B cell (primary cell): Measurements from ENCODE around the gene PGGHG. TPM values are rescaled to one million over a fixed set of nuclear protein-coding genes. Genes with fewer than 3 reads are reported as not detected.

Experiments used
- ATAC-seq: fragments of 200-7000 bp; cut with Tn5 transposase; one replicate; pipeline ENCODE4 v1.10.0; 2021; ENCODE audit warnings: low read depth, mild to moderate bottlenecking, moderate number of reproducible peaks, moderate library complexity
- CTCF ChIA-PET: fragments of 350-600 bp; sonication (Branson Sonifier 250); formaldehyde crosslinking; loops from one replicate; lab custom pipeline; 2021; ENCODE audit warnings: antibody characterized with exemption, inconsistent platforms; lab: Charles Lee
- POLR2A ChIA-PET: fragments of 350-600 bp; sonication (Branson Sonifier 250); formaldehyde crosslinking; loops from one replicate; lab custom pipeline; 2021; ENCODE audit warnings: antibody characterized with exemption; lab: Charles Lee
- DNase-seq: peaks from one replicate; pipeline ENCODE4 v3.0.0; 2013
- H2AFZ ChIP-seq: 2 replicates; pipeline ENCODE4 v1.6.1; 2012; ENCODE audit warnings: mild to moderate bottlenecking, low read depth, low read length; ENCODE audit not compliant: insufficient read depth, poor library complexity, severe bottlenecking
- H3K27ac ChIP-seq, 2 donors: 1 replicate in 1 of 2; 2 replicates in 1 of 2; pipeline ENCODE4 v1.5.1; 2012 to 2013; ENCODE audit warnings: low read length in 2 of 2, mild to moderate bottlenecking in 2 of 2, moderate library complexity in 1 of 2
- H3K27me3 ChIP-seq, 4 experiments: fragments of 200-600 bp in 1 of 4; sonication (generic) in 1 of 4; replicated peaks in 1 of 4; 1 replicate in 2 of 4; 2 replicates in 2 of 4; pipeline versions ENCODE4 v1.6.1 to v1.7.0; 2013 to 2016; ENCODE audit warnings: low read length in 3 of 4, mild to moderate bottlenecking in 2 of 4, mixed read lengths in 1 of 4, moderate library complexity in 1 of 4; ENCODE audit not compliant: insufficient read depth in 4 of 4, control insufficient read depth in 3 of 4; ENCODE audit errors: control extremely low read depth in 1 of 4
- H3K36me3 ChIP-seq, 2 experiments: replicated peaks in 1 of 2; 1 replicate in 1 of 2; 2 replicates in 1 of 2; pipeline versions ENCODE4 v1.6.1 to v1.7.1; 2013; ENCODE audit warnings: low read length in 1 of 2; ENCODE audit not compliant: insufficient read depth in 2 of 2, control insufficient read depth in 1 of 2; ENCODE audit errors: control extremely low read depth in 1 of 2, extremely low read depth in 1 of 2
- H3K4me1 ChIP-seq, 2 donors: fragments of 200-600 bp in 1 of 2; sonication (generic) in 1 of 2; 1 replicate in 1 of 2; 2 replicates in 1 of 2; pipeline versions ENCODE4 v1.5.1 to v1.6.1; 2013 to 2017; ENCODE audit warnings: low read length in 2 of 2; ENCODE audit not compliant: control insufficient read depth in 2 of 2, insufficient read depth in 2 of 2
- H3K4me2 ChIP-seq: replicated peaks from 2 replicates; pipeline ENCODE3; 2012; ENCODE audit warnings: mild to moderate bottlenecking, low read depth, low read length; ENCODE audit not compliant: poor library complexity, severe bottlenecking
- H3K4me3 ChIP-seq, 5 experiments: fragments of 200-600 bp in 1 of 5; sonication (generic) in 1 of 5; 1 replicate in 3 of 5; 2 replicates in 2 of 5; pipeline versions ENCODE4 v1.5.1 to v1.7.0; 2011 to 2016; ENCODE audit warnings: low read length in 4 of 5, mild to moderate bottlenecking in 4 of 5, low read depth in 2 of 5, control low read depth in 1 of 5, moderate library complexity in 1 of 5; ENCODE audit not compliant: insufficient read depth in 1 of 5; ENCODE audit errors: control extremely low read depth in 1 of 5, extremely low read depth in 1 of 5
- H3K79me2 ChIP-seq: fragments of 200-600 bp; sonication (generic); one replicate; pipeline ENCODE4 v1.6.0; 2016; ENCODE audit warnings: low read length; ENCODE audit not compliant: control insufficient read depth, insufficient read depth
- H3K9ac ChIP-seq: fragments of 200-600 bp; sonication (generic); 2 replicates; pipeline ENCODE4 v1.6.1; 2017; ENCODE audit warnings: mild to moderate bottlenecking, low read length, moderate library complexity
- H3K9me3 ChIP-seq, 3 donors: one replicate each; pipeline versions ENCODE4 v1.6.1 to v1.7.1; 2013; ENCODE audit warnings: low read length in 2 of 3; ENCODE audit not compliant: control insufficient read depth in 2 of 3, insufficient read depth in 1 of 3; ENCODE audit errors: control extremely low read depth in 1 of 3
- H4K20me1 ChIP-seq: 2 replicates; pipeline ENCODE4 v1.6.0; 2012; ENCODE audit warnings: mild to moderate bottlenecking, low read length; ENCODE audit not compliant: insufficient read depth, control insufficient read depth, poor library complexity, severe bottlenecking
- H3K27ac Mint-ChIP-seq: one replicate; pipeline ENCODE4 v1.8.0; 2021; ENCODE audit warnings: mixed read lengths
- H3K27me3 Mint-ChIP-seq: one replicate; pipeline ENCODE4 v1.8.0; 2021; ENCODE audit warnings: mixed read lengths
- H3K4me1 Mint-ChIP-seq: one replicate; pipeline ENCODE4 v1.8.0; 2021; ENCODE audit warnings: mixed read lengths
- H3K4me3 Mint-ChIP-seq: one replicate; pipeline ENCODE4 v1.8.0; 2021; ENCODE audit warnings: mixed read lengths
- H3K9me3 Mint-ChIP-seq: one replicate; pipeline ENCODE4 v1.8.0; 2022; ENCODE audit warnings: mixed read lengths; ENCODE audit not compliant: insufficient read depth
- EZH2 ChIP-seq: IDR thresholded peaks from 2 replicates; pipeline ENCODE4 v1.6.1; 2012; ENCODE audit warnings: borderline replicate concordance, low read depth, mild to moderate bottlenecking, moderate library complexity, low read length; ENCODE audit not compliant: insufficient read depth, poor library complexity, severe bottlenecking
- WGBS: methylation state at CpG from one replicate; pipeline ENCODE4 v1.1.5; 2013; ENCODE audit warnings: missing lambda C conversion rate; ENCODE audit not compliant: insufficient coverage; 5-methylcytosine and 5-hydroxymethylcytosine counted together
- intact Hi-C: fragments of 100-400 bp; cut with micrococcal nuclease; formaldehyde crosslinking; loops from one replicate; pipeline ENCODE4 v1.10.0; 2022
- polyA plus RNA-seq: library from polyadenylated mRNA; depleted of rRNA; stranded (reverse); fragments of >200 nt; gene quantifications from 2 replicates; pipeline ENCODE4 v1.2.3, GENCODE V29; 2012
- total RNA-seq, 2 donors: library from RNA; stranded (reverse); fragments of 120-200 nt in 1 of 2; gene quantifications; 1 replicate in 1 of 2; 2 replicates in 1 of 2; pipeline versions ENCODE4 v1.2.3 to v1.2.4, GENCODE V29; 2013 to 2022
- TF ChIP-seq, protein P1 (sequence below): fragments of 200-600 bp; IDR thresholded peaks from one replicate; pipeline ENCODE4 v1.8.0; 2022; ENCODE audit warnings: antibody characterized with exemption, mild to moderate bottlenecking

The PGGHG gene
- total and polyA plus RNA-seq, 2 donors (not counting 1 experiment from before 2014, with no cell fraction given) = 159 to 264 TPM

DNA sequence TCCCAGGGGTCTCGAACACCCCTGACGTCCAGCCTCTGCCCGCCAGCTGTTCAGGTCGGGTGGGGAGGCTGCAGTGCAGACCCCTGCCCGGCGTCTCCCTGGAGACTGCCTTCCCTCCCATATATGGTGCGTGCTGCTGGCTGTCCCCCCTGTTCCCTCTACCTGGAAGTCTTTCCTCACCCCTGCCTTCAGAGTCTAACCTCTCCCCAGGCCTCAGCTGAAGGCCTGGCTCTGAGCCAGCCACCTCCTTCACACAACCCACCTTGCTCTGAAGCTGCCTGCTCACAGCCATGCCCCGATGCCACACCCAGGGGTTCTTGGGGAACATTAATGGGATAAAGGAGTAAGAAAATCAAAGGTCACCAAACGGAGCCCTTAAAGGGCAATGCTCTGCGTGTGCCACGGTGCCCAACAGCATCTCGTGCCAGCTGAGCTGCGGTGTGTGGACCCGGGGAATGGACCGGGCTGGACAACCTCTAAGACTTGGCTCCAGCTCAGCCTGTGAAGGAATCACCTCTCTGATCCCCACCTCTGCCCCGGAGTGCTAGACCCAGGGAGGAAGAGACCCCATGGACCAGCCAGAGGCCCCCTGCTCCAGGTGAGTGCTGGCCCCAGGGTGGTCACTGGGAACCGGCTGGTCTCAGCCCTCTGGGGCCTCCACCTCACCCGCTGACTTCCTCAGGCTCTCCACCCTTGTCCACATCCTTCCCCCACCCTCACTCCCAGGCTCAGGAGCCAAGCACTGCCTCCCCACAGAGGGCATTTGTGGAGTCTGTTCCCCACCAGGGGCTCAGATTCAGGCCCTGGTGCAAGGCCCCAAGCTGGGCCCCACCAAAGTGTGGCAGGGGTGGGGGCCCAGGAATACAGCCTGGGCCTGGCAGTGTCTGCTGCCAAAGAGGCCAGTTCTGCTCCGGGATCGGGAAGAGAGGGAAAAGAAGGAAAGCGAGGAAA, 10.7 kb upstream of the PGGHG start, which contains the start of gene NLRP6:
Gene NLRP6, plus strand, starts transcription at position 407 of the 951 bp plus-strand sequence. Its CDS starts 163 bp downstream, at position 570.
- POLR2A ChIA-PET = interaction anchor here (1.0 to 1.8 kb wide), 3 partner anchors 8 to 11 kb away, joined by 3 to 19 read pairs (median 9); partner anchors contain the start of gene PGGHG
- Mint-ChIP-seq H3K4me1 (peaks cover 43% of the 10 kb centered on the region), H3K9me3 (peaks cover 2% of the 10 kb centered on the region), H3K27me3 (peaks cover 19% of the 10 kb centered on the region), H3K27ac (peak within 1 kb of the TSS; percentile 56), H3K4me3 (peak within 1 kb of the TSS; percentile 71)
- DNase-seq (no peak), ATAC-seq (no peak)
- TF ChIP-seq EZH2 = no peak
- TF ChIP-seq, protein P1, sequence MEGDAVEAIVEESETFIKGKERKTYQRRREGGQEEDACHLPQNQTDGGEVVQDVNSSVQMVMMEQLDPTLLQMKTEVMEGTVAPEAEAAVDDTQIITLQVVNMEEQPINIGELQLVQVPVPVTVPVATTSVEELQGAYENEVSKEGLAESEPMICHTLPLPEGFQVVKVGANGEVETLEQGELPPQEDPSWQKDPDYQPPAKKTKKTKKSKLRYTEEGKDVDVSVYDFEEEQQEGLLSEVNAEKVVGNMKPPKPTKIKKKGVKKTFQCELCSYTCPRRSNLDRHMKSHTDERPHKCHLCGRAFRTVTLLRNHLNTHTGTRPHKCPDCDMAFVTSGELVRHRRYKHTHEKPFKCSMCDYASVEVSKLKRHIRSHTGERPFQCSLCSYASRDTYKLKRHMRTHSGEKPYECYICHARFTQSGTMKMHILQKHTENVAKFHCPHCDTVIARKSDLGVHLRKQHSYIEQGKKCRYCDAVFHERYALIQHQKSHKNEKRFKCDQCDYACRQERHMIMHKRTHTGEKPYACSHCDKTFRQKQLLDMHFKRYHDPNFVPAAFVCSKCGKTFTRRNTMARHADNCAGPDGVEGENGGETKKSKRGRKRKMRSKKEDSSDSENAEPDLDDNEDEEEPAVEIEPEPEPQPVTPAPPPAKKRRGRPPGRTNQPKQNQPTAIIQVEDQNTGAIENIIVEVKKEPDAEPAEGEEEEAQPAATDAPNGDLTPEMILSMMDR = no peak
- Histone ChIP-seq H3K4me1 (peaks cover 41 to 44% of the 10 kb centered on the region in 2 donors), H3K27ac (no peak within 1 kb of the TSS), H3K9ac (peak within 1 kb of the TSS; percentile 56), H2AFZ (peak within 1 kb of the TSS; percentile 66), H3K4me3 (peak within 1 kb of the TSS in 3 of 5 experiments; percentile 41 to 57 (median 49)), H3K79me2 (no peaks in the 10 kb centered on the region), H4K20me1 (peaks cover 5% of the 10 kb centered on the region), H3K4me2 (peak within 1 kb of the TSS; percentile 85), H3K36me3 (no peaks in the 10 kb centered on the region), H3K27me3 (peaks cover 0 to 34% (median 17%) of the 10 kb centered on the region in 4 experiments), H3K9me3 (peaks cover 0 to 17% (median 0%) of the 10 kb centered on the region in 3 donors)
- 92% methylated on average over 20 of the region's 21 CpGs for WGBS
- intact Hi-C loops = no loop called here
- CTCF ChIA-PET = interaction anchor here (1.5 to 3.9 kb wide), 3 partner anchors 10 to 41 kb away, joined by 3 to 34 read pairs (median 17); no protein-coding TSS in a partner anchor
